HG03139 (cell line): ENCODE measurements around the gene NHSL2.

ENCODE experiments used
- ATAC-seq: cut with Tn5 transposase; IDR thresholded peaks from one replicate; pipeline ENCODE4 v1.9.1; 2021; ENCODE audit not compliant: unreplicated experiment

NHSL2 gene

GRCh38 chrX:72105436-72105835, 194.8 kb downstream of the NHSL2 start:
- no peak for ATAC-seq

- no peak for ATAC-seq
Measured at GRCh38 chrX:72107320-72107719, 196.7 kb downstream of the NHSL2 start.

- no peak for ATAC-seq
Measured at GRCh38 chrX:72107841-72108595, 197.4 kb downstream of the NHSL2 start.

GRCh38 chrX:72108666-72109065, 198.0 kb downstream of the NHSL2 start:
- ATAC-seq = no peak

GRCh38 chrX:72110051-72110875, 199.6 kb downstream of the NHSL2 start:
- no peak for ATAC-seq

GRCh38 chrX:72110876-72111708, 200.4 kb downstream of the NHSL2 start:
- ATAC-seq = no peak

- no peak for ATAC-seq
Measured at GRCh38 chrX:72113461-72113860, 202.8 kb downstream of the NHSL2 start.

- no peak for ATAC-seq
Measured at GRCh38 chrX:72114306-72114705, 203.7 kb downstream of the NHSL2 start.

GRCh38 chrX:72114807-72115206, 204.2 kb downstream of the NHSL2 start:
- ATAC-seq = no peak

GRCh38 chrX:72115380-72115779, 204.7 kb downstream of the NHSL2 start:
- ATAC-seq = no peak

GRCh38 chrX:72117636-72118210, 207.1 kb downstream of the NHSL2 start:
- ATAC-seq = no peak

GRCh38 chrX:72120837-72121236, 210.2 kb downstream of the NHSL2 start:
- ATAC-seq = no peak

GRCh38 chrX:72121383-72121782, 210.7 kb downstream of the NHSL2 start:
- ATAC-seq = peak; percentile 64

GRCh38 chrX:72122621-72123337, 212.1 kb downstream of the NHSL2 start:
- no peak for ATAC-seq

GRCh38 chrX:72123471-72124185, 213.0 kb downstream of the NHSL2 start:
- no peak for ATAC-seq

GRCh38 chrX:72124540-72125201, 214.0 kb downstream of the NHSL2 start:
- no peak for ATAC-seq

GRCh38 chrX:72125331-72126047, 214.8 kb downstream of the NHSL2 start:
- ATAC-seq = no peak

GRCh38 chrX:72126048-72126415, 215.4 kb downstream of the NHSL2 start:
- ATAC-seq = no peak
